ENCODE measurements around the gene GRIP1.

GRIP1 gene

DNA sequence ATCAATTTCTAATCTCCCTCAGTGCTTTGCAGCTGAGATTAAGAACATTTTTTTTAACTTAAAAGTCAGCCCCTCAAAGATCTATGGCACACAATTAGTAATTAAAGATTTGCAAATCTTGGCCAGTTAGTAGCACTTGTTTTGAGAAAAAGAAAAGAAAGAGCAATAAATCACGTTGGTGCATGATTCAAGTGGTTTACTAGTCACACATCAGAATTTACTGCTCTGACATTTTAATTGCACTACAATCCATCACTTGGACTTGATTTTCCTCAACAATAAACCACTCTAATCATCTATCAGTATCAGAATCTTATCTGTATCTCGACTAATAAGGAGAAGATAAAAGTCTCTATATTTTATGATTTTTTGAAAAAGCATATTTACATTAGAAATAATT, 222.3 kb downstream of the GRIP1 start:
- no peak for DNase-seq (ENCODE audit: low read depth in 2 of 2)

DNA sequence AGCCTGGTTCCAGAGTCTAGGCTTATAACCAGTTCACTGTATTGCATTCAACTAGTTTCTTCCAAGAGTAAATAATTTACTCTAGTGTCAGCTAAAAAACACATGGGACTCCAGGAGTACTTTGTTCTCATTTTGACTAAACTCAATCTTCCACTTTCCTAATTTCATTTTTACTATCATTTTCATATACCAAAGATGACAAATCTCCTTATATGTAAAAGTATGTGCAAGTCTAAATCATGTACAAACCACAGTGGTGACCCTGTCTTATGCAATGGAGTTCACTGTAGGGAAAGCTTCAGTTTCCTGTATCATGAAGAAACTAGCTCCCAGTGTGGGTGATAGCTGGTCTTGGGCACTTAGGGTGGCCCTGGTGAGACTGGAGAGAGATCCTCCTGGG, 225.0 kb downstream of the GRIP1 start:
- no peak for DNase-seq (ENCODE audit: low read depth in 2 of 2)

DNA sequence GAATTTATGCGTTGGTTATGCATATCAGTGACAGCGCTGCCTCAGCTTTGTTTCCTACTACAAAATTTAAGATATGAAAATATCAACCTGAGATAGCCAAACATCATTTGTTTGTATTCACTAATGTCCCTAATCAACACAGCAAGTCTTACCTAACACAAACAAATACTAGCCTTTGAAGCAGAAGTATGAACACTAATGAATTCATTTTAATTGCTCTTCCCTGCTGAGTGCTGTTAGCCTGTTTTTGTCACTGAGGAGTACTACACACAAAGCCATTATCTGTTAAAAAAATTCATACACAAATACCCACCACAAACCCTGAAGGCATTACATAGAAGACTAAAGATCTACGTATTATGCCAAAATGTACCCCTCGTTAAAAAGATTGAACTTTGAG, 225.8 kb downstream of the GRIP1 start:
- no peak for DNase-seq (ENCODE audit: low read depth in 2 of 2)

DNA sequence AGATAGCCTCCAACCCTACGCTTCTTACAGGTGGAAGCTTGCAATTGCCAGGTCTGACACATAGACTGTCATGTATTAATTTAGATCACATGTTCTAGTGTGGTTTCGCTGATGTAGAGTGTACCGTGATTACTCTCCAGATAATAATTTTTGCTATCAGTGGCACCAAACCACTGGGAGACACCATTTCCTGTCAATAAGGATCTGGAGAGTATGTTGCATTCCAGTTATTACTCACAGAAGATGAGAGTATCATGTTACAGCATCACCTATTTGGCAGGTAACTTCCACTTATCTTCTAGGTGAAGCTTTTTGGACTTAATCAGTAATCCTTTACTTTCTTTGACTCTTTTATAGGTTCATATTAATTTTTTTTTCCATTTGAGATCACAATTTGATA, 229.3 kb downstream of the GRIP1 start:
- DNase-seq (ENCODE audit: low read depth in 2 of 2): no peak

DNA sequence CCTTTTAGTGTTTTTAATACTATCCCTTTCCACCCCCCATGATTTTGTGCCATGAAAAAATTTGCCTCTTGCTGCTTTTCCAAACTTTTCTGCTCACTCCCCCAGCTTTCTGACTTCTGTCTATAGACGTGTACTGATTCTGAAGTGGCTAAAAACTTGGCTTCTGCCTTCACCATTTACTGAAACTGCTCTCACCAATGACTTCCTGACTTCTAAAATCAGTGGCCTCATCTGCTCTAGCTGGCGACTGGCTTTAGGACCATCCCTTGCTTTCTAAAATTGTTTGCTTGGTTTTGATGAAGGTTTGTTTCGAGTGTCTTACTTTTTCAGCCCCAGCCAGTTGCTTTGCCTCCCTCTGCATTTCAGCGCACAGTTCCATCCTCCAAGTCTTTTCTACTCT, 231.2 kb downstream of the GRIP1 start:
- no peak for DNase-seq (ENCODE audit: low read depth in 2 of 2)

DNA sequence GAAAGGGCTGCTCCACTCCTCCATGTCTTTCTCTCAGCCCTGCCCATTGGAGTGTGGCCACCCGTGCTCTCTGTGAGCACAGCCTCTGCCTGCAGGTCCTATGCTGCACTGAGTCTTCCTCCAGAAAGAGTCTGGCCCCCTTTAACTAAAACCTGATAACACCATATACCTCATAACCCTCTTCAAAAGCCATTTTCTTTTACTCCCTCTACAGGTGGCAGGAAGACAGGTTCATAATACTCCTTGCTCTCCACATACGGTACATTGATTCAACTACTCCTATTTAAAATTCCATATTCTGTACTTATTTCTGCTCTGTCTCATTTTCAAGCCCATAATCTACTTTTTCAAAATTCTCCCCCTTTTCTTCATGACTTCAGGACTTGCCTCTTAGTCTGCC, 232.6 kb downstream of the GRIP1 start:
- DNase-seq (ENCODE audit: low read depth in 2 of 2): no peak

DNA sequence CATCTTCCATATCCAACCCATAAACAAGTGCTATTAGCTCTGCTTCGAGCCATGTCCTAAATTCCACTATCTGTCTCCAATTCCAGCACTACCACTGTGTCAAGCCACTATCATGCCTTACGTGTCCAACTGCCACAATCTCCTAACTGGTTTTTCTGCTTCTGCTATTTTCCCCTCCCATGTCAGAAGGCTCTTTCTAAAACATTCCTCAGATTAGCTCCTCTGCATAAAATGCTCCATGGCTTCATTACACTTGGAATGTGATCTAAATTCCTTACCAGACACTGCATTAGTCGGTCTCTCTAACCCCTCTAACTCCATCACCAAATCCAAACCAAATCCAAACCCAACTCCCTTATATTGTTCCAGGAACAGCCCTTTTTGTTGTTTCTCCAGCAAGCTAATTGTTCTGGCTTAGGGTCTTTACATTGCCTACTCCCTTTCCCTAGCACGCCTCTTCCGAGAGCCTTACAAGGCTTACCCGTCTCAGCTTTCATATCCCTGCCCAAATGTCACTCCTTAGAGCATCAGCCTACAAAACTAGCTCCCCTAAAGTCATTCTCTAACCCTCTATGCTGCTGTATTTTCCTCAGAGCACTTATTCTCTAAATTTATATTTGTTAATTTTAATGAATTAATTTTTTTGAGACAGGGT, 236.8 kb downstream of the GRIP1 start:
- no peak for DNase-seq (ENCODE audit: low read depth in 2 of 2)

DNA sequence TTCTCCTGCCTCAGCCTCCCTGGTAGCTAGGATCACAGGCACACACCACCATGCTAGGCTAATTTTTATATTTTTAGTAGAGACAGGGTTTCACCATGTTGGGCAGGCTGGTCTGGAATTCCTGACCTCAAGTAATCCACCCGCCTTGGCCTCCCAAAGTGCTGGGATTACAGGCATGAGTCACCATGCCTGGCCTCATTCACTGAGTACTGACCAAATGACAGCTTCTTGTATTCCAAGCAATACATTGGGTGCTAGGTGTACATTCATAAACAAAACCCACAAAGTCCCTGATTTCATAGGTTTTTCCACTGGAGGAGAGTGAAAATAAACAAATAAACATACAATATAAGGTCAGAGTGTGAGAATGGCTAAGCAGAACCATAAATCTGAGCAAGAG, 240.3 kb downstream of the GRIP1 start:
- DNase-seq (ENCODE audit: low read depth in 2 of 2): no peak

DNA sequence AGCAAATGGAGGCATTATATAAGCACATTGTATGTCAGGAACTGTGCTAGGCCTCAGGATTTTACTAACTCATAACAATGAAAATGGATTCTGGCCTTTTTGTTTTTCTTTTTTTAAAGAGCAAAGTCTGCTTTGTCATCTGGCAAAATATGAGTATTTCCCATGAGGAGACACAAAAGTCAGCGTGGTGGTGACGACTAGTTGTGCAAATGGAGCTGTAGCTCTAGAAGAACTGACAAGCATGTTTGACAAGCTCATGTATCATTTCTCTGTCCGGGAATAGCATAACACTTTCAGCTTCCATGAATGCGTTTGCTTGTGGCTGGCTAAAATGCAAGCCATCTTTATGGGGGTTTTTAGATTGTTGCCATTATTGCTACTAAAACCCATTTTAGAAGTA, 248.8 kb downstream of the GRIP1 start:
- DNase-seq (ENCODE audit: low read depth in 2 of 2): no peak

DNA sequence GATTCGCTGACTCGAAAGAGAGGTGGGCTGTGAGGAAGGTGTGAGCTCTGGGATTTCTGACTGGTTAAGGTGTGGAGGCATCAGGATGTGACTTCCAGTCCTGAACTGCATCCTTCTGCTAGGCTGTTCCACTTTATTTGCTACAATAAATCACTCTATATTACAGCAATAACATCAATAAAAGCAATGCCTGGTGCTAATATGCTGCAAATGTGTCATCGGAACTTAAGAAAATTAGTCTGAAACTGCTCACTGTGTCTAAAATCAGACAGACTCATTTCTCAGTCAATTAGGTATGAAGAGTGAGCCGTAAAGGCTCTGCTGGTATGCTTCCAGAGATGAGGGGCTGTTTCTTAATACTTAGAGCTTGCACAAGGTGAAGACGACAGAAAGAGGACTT, 250.0 kb downstream of the GRIP1 start:
- DNase-seq (ENCODE audit: low read depth in 2 of 2): no peak

DNA sequence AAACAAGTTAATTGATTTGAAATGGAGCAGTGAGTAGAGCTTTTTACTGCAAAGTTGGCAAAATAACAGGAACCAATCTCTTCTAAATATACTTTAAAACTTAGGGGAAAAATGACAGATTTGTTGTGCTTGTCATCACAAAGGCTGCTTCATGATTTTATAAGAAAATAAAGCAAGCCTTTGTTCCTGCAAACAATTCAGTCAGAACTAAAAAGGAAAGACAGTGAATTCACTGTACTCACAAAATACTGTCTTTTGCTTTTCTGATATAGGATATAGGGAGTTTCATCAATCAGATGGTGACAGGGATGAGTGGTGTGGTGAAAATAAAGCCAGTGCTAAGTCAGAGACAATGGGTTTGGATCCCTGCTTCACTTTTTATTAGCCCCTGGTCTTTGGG, 250.6 kb downstream of the GRIP1 start:
- DNase-seq (ENCODE audit: low read depth in 2 of 2): no peak

DNA sequence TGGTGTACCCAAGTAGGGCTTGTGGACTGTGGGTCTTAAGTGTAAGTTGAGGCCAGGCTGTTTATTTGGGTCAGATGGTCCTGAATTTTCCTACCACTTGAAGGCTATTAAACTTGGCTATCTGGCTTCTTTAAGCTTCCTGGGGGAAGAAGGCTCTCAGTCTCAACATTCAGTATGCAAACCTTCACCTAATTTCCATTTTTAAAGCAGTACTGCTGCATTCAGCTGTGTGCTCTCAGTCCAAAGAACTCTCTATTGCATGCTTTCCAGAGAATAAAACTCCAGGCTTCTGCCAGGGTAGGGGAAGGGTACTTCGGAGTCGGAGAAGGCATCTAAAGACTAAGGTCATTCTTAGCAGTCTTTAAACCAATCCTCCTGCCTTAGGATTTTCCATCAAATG, 252.2 kb downstream of the GRIP1 start:
- DNase-seq (ENCODE audit: low read depth in 2 of 2): no peak

DNA sequence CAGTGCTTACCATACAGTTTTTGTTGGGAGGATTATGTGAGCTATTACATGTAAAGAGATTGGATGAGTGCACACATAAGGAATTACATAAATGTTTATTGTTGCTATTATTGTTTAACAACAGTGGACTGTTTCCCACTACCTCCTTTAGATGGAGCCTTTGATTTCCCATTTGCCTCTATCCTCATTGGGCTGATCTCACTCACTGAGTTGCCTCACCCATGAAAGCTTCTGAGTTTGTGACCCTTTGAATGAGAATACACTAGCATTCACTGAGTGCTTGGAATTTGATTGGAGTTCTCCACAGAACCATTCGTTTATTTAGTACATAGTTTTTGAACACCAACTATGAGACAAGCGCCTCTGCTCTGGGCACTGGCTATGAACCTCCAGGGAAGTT, 255.6 kb downstream of the GRIP1 start:
- no peak for DNase-seq (ENCODE audit: low read depth in 2 of 2)

DNA sequence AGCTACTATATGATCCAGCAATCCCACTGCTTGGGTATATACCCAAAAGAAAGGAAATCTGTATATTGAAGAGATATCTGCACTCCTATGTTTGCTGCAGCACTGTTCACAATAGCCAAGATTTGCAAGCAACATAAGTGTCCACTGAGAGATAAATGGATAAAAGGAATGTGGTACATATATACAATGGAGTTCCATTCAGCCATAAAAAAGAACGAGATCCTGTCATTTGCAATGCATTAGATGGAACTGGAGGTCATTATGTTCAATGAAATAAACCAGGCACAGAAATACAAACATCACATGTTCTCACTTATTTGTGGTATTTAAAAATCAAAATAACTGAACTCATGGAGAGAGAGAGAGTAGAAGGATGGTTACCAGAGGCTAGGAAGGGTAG, 260.0 kb downstream of the GRIP1 start:
- no peak for DNase-seq (ENCODE audit: low read depth in 2 of 2)

DNA sequence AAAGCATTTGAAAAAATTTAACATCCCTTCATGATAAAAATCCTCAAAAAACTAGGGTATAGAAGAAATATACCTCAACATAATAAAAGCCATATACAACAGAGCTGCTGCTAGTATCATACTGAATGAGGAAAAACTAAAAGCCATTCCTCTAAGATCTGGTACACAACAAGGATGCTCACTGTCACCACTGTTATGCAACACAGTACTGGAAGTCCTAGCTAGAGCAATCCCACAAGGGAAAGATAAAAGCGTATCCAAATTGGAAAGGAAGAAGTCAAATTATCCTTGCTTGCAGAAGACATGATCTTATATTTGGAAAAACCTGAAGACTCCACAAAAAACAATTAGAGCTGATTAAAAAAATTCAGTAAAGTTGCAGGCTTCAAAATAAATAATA, 261.7 kb downstream of the GRIP1 start:
- DNase-seq (ENCODE audit: low read depth in 2 of 2): no peak

DNA sequence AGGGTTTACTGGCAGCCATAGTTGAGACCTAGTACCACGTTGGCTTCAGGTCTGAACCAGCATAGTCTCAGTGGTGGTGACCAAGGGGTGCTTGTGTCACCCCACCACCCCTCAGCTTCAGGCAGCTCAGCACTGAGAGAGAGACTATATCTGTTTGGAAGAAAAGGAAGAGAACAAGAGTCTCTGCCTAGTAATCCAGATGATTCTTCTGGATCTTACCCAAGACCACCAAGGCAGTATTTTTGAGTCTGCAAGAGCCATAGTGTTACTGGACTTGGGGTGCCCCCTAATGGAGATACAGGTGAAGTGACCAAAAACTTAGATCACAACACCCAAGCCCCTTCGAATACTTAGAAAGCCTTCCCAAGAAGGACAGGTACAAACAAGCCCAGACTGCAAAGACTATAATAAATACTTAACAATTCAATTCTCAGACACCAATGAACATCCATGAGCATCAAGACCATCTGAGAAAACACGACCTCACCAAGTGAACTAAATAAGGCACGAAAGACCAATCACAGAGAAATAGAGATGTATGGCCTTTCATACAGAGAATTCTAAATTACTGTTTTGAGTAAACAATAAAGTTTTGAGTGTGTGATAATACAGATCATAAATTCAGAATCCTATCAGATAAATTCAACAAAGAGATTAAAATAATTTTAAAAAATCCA, 269.5 kb downstream of the GRIP1 start:
- DNase-seq (ENCODE audit: low read depth in 2 of 2): no peak

DNA sequence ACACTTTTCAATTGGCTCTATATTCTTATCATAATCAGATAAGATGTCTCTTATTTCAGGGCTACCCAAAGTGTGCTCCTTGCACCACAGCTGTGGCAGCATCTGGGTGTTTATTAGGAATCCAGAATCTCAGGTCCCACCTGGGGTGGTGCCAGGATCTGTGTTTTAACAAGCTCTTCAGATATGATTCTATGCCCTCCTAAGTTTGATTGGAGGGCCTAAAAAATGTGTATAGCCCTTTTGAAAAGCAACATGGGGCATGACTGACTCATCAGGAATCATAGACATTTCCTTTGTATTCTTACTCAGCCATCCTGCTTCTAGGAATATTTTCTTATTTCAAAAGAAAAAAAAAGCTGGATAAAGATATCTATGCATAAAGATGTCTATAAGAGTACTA, 273.5 kb downstream of the GRIP1 start:
- no peak for DNase-seq (ENCODE audit: low read depth in 2 of 2)

DNA sequence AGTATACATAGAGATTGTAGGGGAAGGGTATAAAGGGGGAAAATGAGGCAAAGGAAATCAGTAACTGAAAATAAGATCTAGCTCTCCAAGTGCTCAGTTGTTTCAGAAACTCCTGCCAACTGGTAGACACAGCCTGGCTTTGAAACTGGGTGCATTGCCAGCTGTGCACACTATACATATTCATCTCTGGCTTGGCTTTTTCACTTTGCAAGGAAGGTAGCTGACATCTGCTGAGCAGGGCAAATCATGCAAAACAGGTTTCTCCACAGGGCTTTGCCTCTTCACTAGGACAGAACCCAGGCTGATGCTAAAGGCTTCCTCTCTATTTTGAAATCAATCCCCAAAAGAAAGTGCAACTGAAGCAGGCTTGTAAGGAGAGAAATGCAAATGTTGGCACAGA, 275.1 kb downstream of the GRIP1 start:
- no peak for DNase-seq (ENCODE audit: low read depth in 2 of 2)

DNA sequence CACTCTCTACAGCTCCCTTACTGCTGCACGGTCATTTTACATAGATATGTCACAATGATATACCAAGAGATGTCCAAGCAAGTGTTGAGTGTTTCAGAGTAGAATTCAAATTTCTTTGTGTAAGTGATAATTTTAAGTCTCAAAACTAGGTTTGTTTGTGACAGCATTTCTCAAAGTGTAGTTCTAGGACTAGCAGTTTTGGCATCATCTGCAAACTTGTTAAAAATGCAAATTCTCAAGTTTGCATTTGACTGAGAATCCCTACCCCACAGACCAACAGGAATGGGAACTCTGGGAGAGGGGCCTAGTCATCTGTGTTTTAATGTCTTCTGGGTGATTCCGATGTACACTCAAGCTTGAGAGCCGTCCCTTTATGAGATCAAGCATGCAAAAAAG, 279.0 kb downstream of the GRIP1 start:
- no peak for DNase-seq (ENCODE audit: low read depth in 2 of 2)

DNA sequence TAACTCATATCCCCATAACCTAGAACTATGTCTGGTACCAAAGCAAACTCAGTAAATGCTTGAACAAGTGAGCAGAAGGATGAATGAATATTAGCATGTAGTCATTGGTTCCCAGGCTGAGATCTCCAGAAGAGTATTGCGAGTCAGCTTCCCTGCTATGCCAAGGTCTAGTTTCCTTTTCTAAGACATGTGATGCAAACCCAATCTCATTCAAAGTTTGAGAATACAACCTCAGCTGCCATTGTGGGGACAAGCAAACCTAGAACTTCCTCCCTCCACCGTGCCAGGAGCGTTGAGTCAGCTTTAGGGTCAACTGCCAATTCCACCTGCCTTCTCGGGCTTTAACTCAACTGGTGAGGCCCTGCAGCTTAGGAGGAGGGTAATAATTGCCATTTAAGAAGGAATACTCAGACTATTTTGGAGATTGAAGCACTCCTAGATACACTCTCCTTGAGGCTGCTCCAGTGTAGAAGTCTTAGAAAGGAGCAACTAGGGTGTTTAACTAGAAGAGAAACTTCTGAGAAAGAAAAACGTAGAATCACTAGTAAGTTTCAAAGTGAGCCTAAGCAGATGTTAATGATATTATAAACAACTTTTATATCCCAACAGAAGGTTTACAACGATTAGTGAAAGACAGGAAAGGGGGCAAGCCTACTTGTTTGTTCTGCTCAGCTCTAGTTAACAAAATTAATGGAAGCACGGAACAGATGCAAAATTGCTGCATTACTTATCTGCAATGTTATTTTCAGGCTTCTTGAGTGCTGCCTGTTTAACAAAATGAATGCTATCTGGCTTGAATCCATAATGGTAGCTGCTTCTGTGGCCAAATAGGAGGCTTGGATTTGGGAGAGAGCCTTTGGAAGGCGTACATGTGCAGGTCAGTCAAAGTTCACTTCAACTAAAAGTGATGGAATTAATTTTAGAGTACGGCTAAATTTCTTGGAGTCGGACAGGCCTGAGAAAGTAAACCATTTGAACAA, 279.7 kb downstream of the GRIP1 start:
- DNase-seq (ENCODE audit: low read depth in 2 of 2): no peak

DNA sequence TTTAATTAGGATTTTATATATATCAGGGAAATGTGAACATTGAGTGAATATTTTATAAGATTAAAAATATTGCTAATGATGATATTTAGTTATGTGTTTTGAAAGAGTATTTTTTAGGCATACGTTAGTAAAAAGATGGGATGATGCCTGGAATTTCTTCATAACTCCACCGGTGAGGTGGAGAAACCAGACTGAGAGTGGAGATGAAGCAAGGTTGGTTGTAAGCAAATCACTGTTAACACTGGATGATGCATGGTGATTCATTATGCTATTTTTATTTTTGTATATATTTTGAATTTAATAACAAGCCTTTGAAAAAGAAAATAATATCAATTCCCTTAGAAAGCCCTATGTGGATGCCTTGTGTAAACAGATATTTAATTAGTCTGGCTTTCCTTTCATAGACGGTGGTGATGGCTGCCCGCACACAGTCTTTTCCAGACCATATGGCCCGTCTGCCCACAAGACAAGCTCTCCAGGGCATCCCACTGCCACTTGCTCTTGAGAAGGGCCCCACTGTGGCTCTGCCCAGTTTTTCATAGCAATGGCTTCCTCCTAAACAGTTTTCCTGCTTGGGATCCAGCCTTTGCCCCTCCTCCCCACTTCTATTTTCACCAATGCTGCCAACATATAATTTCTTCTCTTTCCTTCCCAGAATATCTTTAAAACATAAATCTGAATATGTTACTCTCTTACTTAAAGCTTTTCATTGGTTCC, 281.1 kb downstream of the GRIP1 start:
- no peak for DNase-seq (ENCODE audit: low read depth in 2 of 2)

DNA sequence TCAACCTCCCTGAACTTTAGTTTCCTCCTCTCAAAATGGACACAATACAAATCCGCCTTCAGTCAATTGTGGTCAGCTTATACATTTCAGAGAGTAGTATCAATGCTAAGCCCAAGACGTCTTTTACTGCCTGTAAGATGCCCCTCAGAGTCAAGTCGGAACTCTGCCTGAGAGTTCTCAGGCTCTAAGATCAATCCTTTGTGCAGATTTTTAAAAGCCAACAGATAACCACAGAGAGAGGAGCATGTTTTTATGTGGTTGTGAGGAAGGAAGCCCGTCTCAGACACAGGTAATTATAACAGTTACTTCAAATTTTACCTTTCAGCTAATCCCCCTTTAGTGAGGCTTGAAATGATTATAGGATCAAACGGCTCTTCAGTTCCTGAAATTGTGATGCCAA, 285.0 kb downstream of the GRIP1 start:
- no peak for DNase-seq (ENCODE audit: low read depth in 2 of 2)

Measured in stimulated activated CD8-positive, alpha-beta memory T cell treated with anti-CD3 and anti-CD28 coated beads, Interleukin-2, amount 100 ng/mL, for 48 hours (primary cell).